Neural progenitor cell (in vitro differentiated cells): ENCODE data around the gene EML5.

Experiments used
- CTCF ChIP-seq: fragments of 200-600 bp; sonication (generic); IDR thresholded peaks from 2 replicates; pipeline ENCODE4 v1.5.1; 2017; ENCODE audit warnings: antibody characterized with exemption, mild to moderate bottlenecking
- EZH2 ChIP-seq: fragments of 200-600 bp; sonication (generic); IDR thresholded peaks from 2 replicates; pipeline ENCODE4 v1.6.1; 2017; ENCODE audit warnings: antibody characterized with exemption, mild to moderate bottlenecking, moderate library complexity
- EZH2phosphoT487 ChIP-seq: fragments of 200-600 bp; sonication (generic); IDR thresholded peaks from 2 replicates; pipeline ENCODE4 v1.6.1; 2017; ENCODE audit warnings: antibody characterized with exemption

- TF ChIP-seq EZH2 (no peak), CTCF (no peak), EZH2phosphoT487 (no peak)
These were observed 31.2 kb upstream of the EML5 start for GRCh38 chr14:88823968-88824313.
